B cell (primary cell): Measurements from ENCODE around the gene RAB25. TPM values are rescaled to one million over a fixed set of nuclear protein-coding genes. Genes with fewer than 3 reads are reported as not detected.

ENCODE experiments used
- ATAC-seq: fragments of 200-7000 bp; cut with Tn5 transposase; one replicate; pipeline ENCODE4 v1.10.0; 2021; ENCODE audit warnings: low read depth, mild to moderate bottlenecking, moderate number of reproducible peaks, moderate library complexity
- CTCF ChIA-PET: fragments of 350-600 bp; sonication (Branson Sonifier 250); formaldehyde crosslinking; loops from one replicate; lab custom pipeline; 2021; ENCODE audit warnings: antibody characterized with exemption, inconsistent platforms; lab: Charles Lee
- POLR2A ChIA-PET: fragments of 350-600 bp; sonication (Branson Sonifier 250); formaldehyde crosslinking; loops from one replicate; lab custom pipeline; 2021; ENCODE audit warnings: antibody characterized with exemption; lab: Charles Lee
- DNase-seq: peaks from one replicate; pipeline ENCODE4 v3.0.0; 2013
- H2AFZ ChIP-seq: 2 replicates; pipeline ENCODE4 v1.6.1; 2012; ENCODE audit warnings: mild to moderate bottlenecking, low read depth, low read length; ENCODE audit not compliant: insufficient read depth, poor library complexity, severe bottlenecking
- H3K27ac ChIP-seq, 2 donors: 1 replicate in 1 of 2; 2 replicates in 1 of 2; pipeline ENCODE4 v1.5.1; 2012 to 2013; ENCODE audit warnings: low read length in 2 of 2, mild to moderate bottlenecking in 2 of 2, moderate library complexity in 1 of 2
- H3K27me3 ChIP-seq, 4 experiments: fragments of 200-600 bp in 1 of 4; sonication (generic) in 1 of 4; replicated peaks in 1 of 4; 1 replicate in 2 of 4; 2 replicates in 2 of 4; pipeline versions ENCODE4 v1.6.1 to v1.7.0; 2013 to 2016; ENCODE audit warnings: low read length in 3 of 4, mild to moderate bottlenecking in 2 of 4, mixed read lengths in 1 of 4, moderate library complexity in 1 of 4; ENCODE audit not compliant: insufficient read depth in 4 of 4, control insufficient read depth in 3 of 4; ENCODE audit errors: control extremely low read depth in 1 of 4
- H3K36me3 ChIP-seq, 2 experiments: replicated peaks in 1 of 2; 1 replicate in 1 of 2; 2 replicates in 1 of 2; pipeline versions ENCODE4 v1.6.1 to v1.7.1; 2013; ENCODE audit warnings: low read length in 1 of 2; ENCODE audit not compliant: insufficient read depth in 2 of 2, control insufficient read depth in 1 of 2; ENCODE audit errors: control extremely low read depth in 1 of 2, extremely low read depth in 1 of 2
- H3K4me1 ChIP-seq, 2 donors: fragments of 200-600 bp in 1 of 2; sonication (generic) in 1 of 2; 1 replicate in 1 of 2; 2 replicates in 1 of 2; pipeline versions ENCODE4 v1.5.1 to v1.6.1; 2013 to 2017; ENCODE audit warnings: low read length in 2 of 2; ENCODE audit not compliant: control insufficient read depth in 2 of 2, insufficient read depth in 2 of 2
- H3K4me2 ChIP-seq: replicated peaks from 2 replicates; pipeline ENCODE3; 2012; ENCODE audit warnings: mild to moderate bottlenecking, low read depth, low read length; ENCODE audit not compliant: poor library complexity, severe bottlenecking
- H3K4me3 ChIP-seq, 5 experiments: fragments of 200-600 bp in 1 of 5; sonication (generic) in 1 of 5; 1 replicate in 3 of 5; 2 replicates in 2 of 5; pipeline versions ENCODE4 v1.5.1 to v1.7.0; 2011 to 2016; ENCODE audit warnings: low read length in 4 of 5, mild to moderate bottlenecking in 4 of 5, low read depth in 2 of 5, control low read depth in 1 of 5, moderate library complexity in 1 of 5; ENCODE audit not compliant: insufficient read depth in 1 of 5; ENCODE audit errors: control extremely low read depth in 1 of 5, extremely low read depth in 1 of 5
- H3K79me2 ChIP-seq: fragments of 200-600 bp; sonication (generic); one replicate; pipeline ENCODE4 v1.6.0; 2016; ENCODE audit warnings: low read length; ENCODE audit not compliant: control insufficient read depth, insufficient read depth
- H3K9ac ChIP-seq: fragments of 200-600 bp; sonication (generic); 2 replicates; pipeline ENCODE4 v1.6.1; 2017; ENCODE audit warnings: mild to moderate bottlenecking, low read length, moderate library complexity
- H3K9me3 ChIP-seq, 3 donors: one replicate each; pipeline versions ENCODE4 v1.6.1 to v1.7.1; 2013; ENCODE audit warnings: low read length in 2 of 3; ENCODE audit not compliant: control insufficient read depth in 2 of 3, insufficient read depth in 1 of 3; ENCODE audit errors: control extremely low read depth in 1 of 3
- H4K20me1 ChIP-seq: 2 replicates; pipeline ENCODE4 v1.6.0; 2012; ENCODE audit warnings: mild to moderate bottlenecking, low read length; ENCODE audit not compliant: insufficient read depth, control insufficient read depth, poor library complexity, severe bottlenecking
- H3K27ac Mint-ChIP-seq: one replicate; pipeline ENCODE4 v1.8.0; 2021; ENCODE audit warnings: mixed read lengths
- H3K27me3 Mint-ChIP-seq: one replicate; pipeline ENCODE4 v1.8.0; 2021; ENCODE audit warnings: mixed read lengths
- H3K4me1 Mint-ChIP-seq: one replicate; pipeline ENCODE4 v1.8.0; 2021; ENCODE audit warnings: mixed read lengths
- H3K4me3 Mint-ChIP-seq: one replicate; pipeline ENCODE4 v1.8.0; 2021; ENCODE audit warnings: mixed read lengths
- H3K9me3 Mint-ChIP-seq: one replicate; pipeline ENCODE4 v1.8.0; 2022; ENCODE audit warnings: mixed read lengths; ENCODE audit not compliant: insufficient read depth
- CTCF ChIP-seq: fragments of 200-600 bp; IDR thresholded peaks from one replicate; pipeline ENCODE4 v1.8.0; 2022; ENCODE audit warnings: antibody characterized with exemption, mild to moderate bottlenecking
- EZH2 ChIP-seq: IDR thresholded peaks from 2 replicates; pipeline ENCODE4 v1.6.1; 2012; ENCODE audit warnings: borderline replicate concordance, low read depth, mild to moderate bottlenecking, moderate library complexity, low read length; ENCODE audit not compliant: insufficient read depth, poor library complexity, severe bottlenecking
- WGBS: methylation state at CpG from one replicate; pipeline ENCODE4 v1.1.5; 2013; ENCODE audit warnings: missing lambda C conversion rate; ENCODE audit not compliant: insufficient coverage; 5-methylcytosine and 5-hydroxymethylcytosine counted together
- intact Hi-C: fragments of 100-400 bp; cut with micrococcal nuclease; formaldehyde crosslinking; loops from one replicate; pipeline ENCODE4 v1.10.0; 2022
- polyA plus RNA-seq: library from polyadenylated mRNA; depleted of rRNA; stranded (reverse); fragments of >200 nt; gene quantifications from 2 replicates; pipeline ENCODE4 v1.2.3, GENCODE V29; 2012
- total RNA-seq, 2 donors: library from RNA; stranded (reverse); fragments of 120-200 nt in 1 of 2; gene quantifications; 1 replicate in 1 of 2; 2 replicates in 1 of 2; pipeline versions ENCODE4 v1.2.3 to v1.2.4, GENCODE V29; 2013 to 2022

RAB25 gene
- total and polyA plus RNA-seq, 2 donors (not counting 1 experiment from before 2014, with no cell fraction given), result 0.69 to 2.2 TPM

- Histone ChIP-seq H3K79me2 (no peaks in the 10 kb centered on the region), H3K27ac (no peak overlapping the region), H3K27me3 (peaks cover 0 to 2% (median 1%) of the 10 kb centered on the region in 4 experiments), H3K4me2 (peak overlapping the region; percentile 77), H3K36me3 (no peaks in the 10 kb centered on the region), H2AFZ (peak overlapping the region; percentile 74), H3K4me3 (peak overlapping the region in 3 of 5 experiments; percentile 53 to 57 (median 56)), H3K4me1 (peaks cover 11 to 23% of the 10 kb centered on the region in 2 donors), H3K9me3 (peaks cover 0 to 4% (median 0%) of the 10 kb centered on the region in 3 donors), H4K20me1 (no peaks in the 10 kb centered on the region), H3K9ac (peak overlapping the region; percentile 65)
- no CpG with 5 or more reads among the region's 4 CpGs for WGBS
- peak overlapping the region; percentile 89 for H3K4me3 Mint-ChIP-seq
- H3K27me3 Mint-ChIP-seq, result no peaks in the 10 kb centered on the region
- H3K27ac Mint-ChIP-seq, result peak overlapping the region; percentile 64
- TF ChIP-seq EZH2, result no peak
- no peak for TF ChIP-seq CTCF
- peaks cover 25% of the 10 kb centered on the region for H3K4me1 Mint-ChIP-seq
- DNase-seq, result no peak
- ChIA-PET CTCF (interaction anchor here (2.0 kb wide), 1 partner anchor 149 kb away, joined by 6 read pairs; no protein-coding TSS in a partner anchor), POLR2A (no interaction called here)
- intact Hi-C loops, result no loop called here
- no peaks in the 10 kb centered on the region for H3K9me3 Mint-ChIP-seq
- ATAC-seq, result no peak
Observed at GRCh38 chr1:156075775-156076204, 14.8 kb downstream of the RAB25 start.

GRCh38 chr1:156076609-156077429 lies 15.9 kb downstream of the RAB25 start:
- intact Hi-C loops, result no loop called here
- Mint-ChIP-seq H3K27ac (peak overlapping the region; percentile 73), H3K4me3 (peak overlapping the region; percentile 89), H3K9me3 (no peaks in the 10 kb centered on the region), H3K27me3 (no peaks in the 10 kb centered on the region), H3K4me1 (peaks cover 31% of the 10 kb centered on the region)
- ATAC-seq (peak; percentile 91), DNase-seq (peak; percentile 66)
- H3K9me3 ChIP-seq, result peaks cover 0 to 4% (median 0%) of the 10 kb centered on the region in 3 donors
- H3K27ac ChIP-seq, result peak overlapping the region in 1 of 2 donors; percentile 39
- peak overlapping the region; percentile 65 for H3K9ac ChIP-seq
- TF ChIP-seq CTCF, result no peak
- no peak for TF ChIP-seq EZH2
- peaks cover 12 to 28% of the 10 kb centered on the region in 2 donors for H3K4me1 ChIP-seq
- ChIA-PET CTCF (no interaction called here), POLR2A (no interaction called here)
- peak overlapping the region; percentile 74 for H2AFZ ChIP-seq
- peak overlapping the region in 4 of 5 experiments; percentile 33 to 57 (median 54) for H3K4me3 ChIP-seq
- WGBS, result 68% methylated on average over 71 of the region's 73 CpGs
- H3K79me2 ChIP-seq, result no peaks in the 10 kb centered on the region
- peak overlapping the region; percentile 77 for H3K4me2 ChIP-seq
- no peaks in the 10 kb centered on the region for H4K20me1 ChIP-seq
- H3K27me3 ChIP-seq, result peaks cover 0 to 8% (median 3%) of the 10 kb centered on the region in 4 experiments
- H3K36me3 ChIP-seq, result no peaks in the 10 kb centered on the region
